Hepatocyte (in vitro differentiated cells): ENCODE results near the gene F7. TPM values are rescaled to one million over a fixed set of nuclear protein-coding genes. Genes with fewer than 3 reads are reported as not detected.

Source experiments
- DNase-seq: peaks from one replicate; pipeline ENCODE4 v3.0.0-alpha.2; 2016; ENCODE audit warnings: low spot score
- H2AFZ ChIP-seq: fragments of 200-600 bp; sonication (generic); 2 replicates; pipeline ENCODE4 v1.6.0; 2016; ENCODE audit warnings: antibody characterized with exemption, mild to moderate bottlenecking
- H3K27ac ChIP-seq: fragments of 200-600 bp; sonication (generic); 2 replicates; pipeline ENCODE4 v1.5.1; 2016; ENCODE audit warnings: mild to moderate bottlenecking
- H3K27me3 ChIP-seq: fragments of 200-600 bp; sonication (generic); 2 replicates; pipeline ENCODE4 v1.6.1; 2016
- H3K36me3 ChIP-seq: fragments of 200-600 bp; sonication (generic); replicated peaks from 2 replicates; pipeline ENCODE4 v1.5.1; 2016; ENCODE audit warnings: low read depth; ENCODE audit not compliant: insufficient read depth
- H3K4me1 ChIP-seq: fragments of 200-600 bp; sonication (generic); 2 replicates; pipeline ENCODE4 v1.5.1; 2016; ENCODE audit warnings: mild to moderate bottlenecking, moderate library complexity; ENCODE audit not compliant: insufficient read depth
- H3K4me2 ChIP-seq: fragments of 200-600 bp; sonication (generic); 2 replicates; pipeline ENCODE4 v1.6.0; 2016
- H3K4me3 ChIP-seq: fragments of 200-600 bp; sonication (generic); 2 replicates; pipeline ENCODE4 v1.5.1; 2016; ENCODE audit warnings: mild to moderate bottlenecking
- H3K79me2 ChIP-seq: fragments of 200-600 bp; sonication (generic); 2 replicates; pipeline ENCODE4 v1.6.0; 2017; ENCODE audit warnings: mild to moderate bottlenecking
- H3K9me2 ChIP-seq: fragments of 200-600 bp; sonication (generic); replicated peaks from 2 replicates; pipeline ENCODE4 v1.6.0; 2017; ENCODE audit warnings: mild to moderate bottlenecking; ENCODE audit not compliant: insufficient read depth
- H3K9me3 ChIP-seq: fragments of 200-600 bp; sonication (generic); 2 replicates; pipeline ENCODE4 v1.5.1; 2016; ENCODE audit warnings: low read depth, mild to moderate bottlenecking
- H4K20me1 ChIP-seq: fragments of 200-600 bp; sonication (generic); 2 replicates; pipeline ENCODE4 v1.6.0; 2016; ENCODE audit warnings: mild to moderate bottlenecking; ENCODE audit not compliant: insufficient read depth, poor library complexity, severe bottlenecking
- EZH2 ChIP-seq: fragments of 200-600 bp; sonication (generic); IDR thresholded peaks from 2 replicates; pipeline ENCODE4 v1.6.1; 2016; ENCODE audit warnings: antibody characterized with exemption, mild to moderate bottlenecking, borderline replicate concordance
- EZH2phosphoT487 ChIP-seq: fragments of 200-600 bp; sonication (generic); IDR thresholded peaks from one replicate; pipeline ENCODE4 v1.6.1; 2018; ENCODE audit warnings: antibody characterized with exemption, mild to moderate bottlenecking, low read depth, moderate library complexity; ENCODE audit not compliant: unreplicated experiment, severe bottlenecking
- WGBS: methylation state at CpG from one replicate; pipeline ENCODE4 v1.1.6; 2016; ENCODE audit warnings: low lambda C conversion rate; ENCODE audit errors: missing lambda C conversion rate; 5-methylcytosine and 5-hydroxymethylcytosine counted together
- polyA plus RNA-seq: library from polyadenylated mRNA; unstranded; fragments of >200 nt; fragmentation: Nextera tagmentation; extraction: Ambion mirVana; gene quantifications from 2 replicates; pipeline ENCODE4 v1.2.1, GENCODE V29; 2016
- total RNA-seq: library from RNA; depleted of rRNA; stranded (reverse); fragments of >200 nt; gene quantifications from 2 replicates; pipeline ENCODE4 v1.2.3, GENCODE V29; 2014
- TF ChIP-seq, protein P1 (sequence below): fragments of 200-600 bp; sonication (generic); IDR thresholded peaks from 2 replicates; pipeline ENCODE4 v1.5.1; 2016; ENCODE audit warnings: antibody characterized with exemption, mild to moderate bottlenecking; ENCODE audit not compliant: poor library complexity

The F7 gene
- total and polyA plus RNA-seq, 2 experiments from 2014 or later, result 12.6 to 24.0 TPM

DNA sequence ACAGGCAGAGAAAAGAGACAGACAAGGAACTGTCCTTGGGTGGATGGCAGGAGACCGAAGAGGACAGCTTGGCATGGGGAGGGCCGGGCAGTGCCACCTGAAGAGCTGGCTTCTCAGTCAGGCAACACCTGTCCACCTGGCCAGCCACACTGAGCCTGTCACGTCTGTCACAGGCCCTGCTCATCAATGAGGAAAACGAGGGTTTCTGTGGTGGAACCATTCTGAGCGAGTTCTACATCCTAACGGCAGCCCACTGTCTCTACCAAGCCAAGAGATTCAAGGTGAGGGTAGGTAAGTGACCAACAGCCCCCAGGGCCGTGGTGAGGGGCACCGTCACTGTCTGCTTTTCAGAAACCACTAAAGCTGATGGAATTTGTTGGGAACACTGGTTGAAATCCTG lies 41.6 kb downstream of the F7 start:
- H3K36me3 ChIP-seq, result no peaks in the 10 kb centered on the region

DNA sequence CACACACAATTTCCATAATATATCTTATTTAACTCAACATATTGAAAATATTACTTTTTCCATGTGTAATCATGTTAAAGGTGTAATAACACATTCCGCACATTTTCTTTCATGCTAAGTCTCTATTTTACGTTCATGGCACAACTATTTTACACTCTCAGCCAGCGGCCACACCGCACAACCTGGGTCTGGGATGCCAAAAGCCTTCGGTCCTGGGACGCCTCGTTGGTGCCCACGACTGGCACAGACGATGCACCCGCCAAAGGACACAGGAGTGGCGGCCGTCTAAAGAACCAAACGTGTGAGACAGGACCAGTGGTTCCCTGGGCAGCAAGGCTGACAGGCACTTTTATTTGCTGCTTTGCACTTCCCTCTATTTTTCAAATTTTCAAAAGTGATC lies 42.8 kb downstream of the F7 start:
- WGBS, result 96% methylated on average over 13 of the region's 13 CpGs

More for the DNA sequence above, 41.6 kb downstream of the F7 start:
- Histone ChIP-seq H4K20me1 (no peaks in the 10 kb centered on the region), H3K4me2 (no peak overlapping the region), H3K27me3 (no peaks in the 10 kb centered on the region), H3K4me3 (no peak overlapping the region), H3K79me2 (no peaks in the 10 kb centered on the region), H3K9me3 (no peaks in the 10 kb centered on the region), H3K9me2 (no peaks in the 10 kb centered on the region), H2AFZ (no peak overlapping the region), H3K27ac (no peak overlapping the region), H3K4me1 (peaks cover 5% of the 10 kb centered on the region)
- 88% methylated on average over 8 of the region's 8 CpGs for WGBS
- DNase-seq, result no peak
- TF ChIP-seq EZH2phosphoT487, result no peak
- TF ChIP-seq, protein P1, sequence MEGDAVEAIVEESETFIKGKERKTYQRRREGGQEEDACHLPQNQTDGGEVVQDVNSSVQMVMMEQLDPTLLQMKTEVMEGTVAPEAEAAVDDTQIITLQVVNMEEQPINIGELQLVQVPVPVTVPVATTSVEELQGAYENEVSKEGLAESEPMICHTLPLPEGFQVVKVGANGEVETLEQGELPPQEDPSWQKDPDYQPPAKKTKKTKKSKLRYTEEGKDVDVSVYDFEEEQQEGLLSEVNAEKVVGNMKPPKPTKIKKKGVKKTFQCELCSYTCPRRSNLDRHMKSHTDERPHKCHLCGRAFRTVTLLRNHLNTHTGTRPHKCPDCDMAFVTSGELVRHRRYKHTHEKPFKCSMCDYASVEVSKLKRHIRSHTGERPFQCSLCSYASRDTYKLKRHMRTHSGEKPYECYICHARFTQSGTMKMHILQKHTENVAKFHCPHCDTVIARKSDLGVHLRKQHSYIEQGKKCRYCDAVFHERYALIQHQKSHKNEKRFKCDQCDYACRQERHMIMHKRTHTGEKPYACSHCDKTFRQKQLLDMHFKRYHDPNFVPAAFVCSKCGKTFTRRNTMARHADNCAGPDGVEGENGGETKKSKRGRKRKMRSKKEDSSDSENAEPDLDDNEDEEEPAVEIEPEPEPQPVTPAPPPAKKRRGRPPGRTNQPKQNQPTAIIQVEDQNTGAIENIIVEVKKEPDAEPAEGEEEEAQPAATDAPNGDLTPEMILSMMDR, result no peak
- no peak for TF ChIP-seq EZH2

DNA sequence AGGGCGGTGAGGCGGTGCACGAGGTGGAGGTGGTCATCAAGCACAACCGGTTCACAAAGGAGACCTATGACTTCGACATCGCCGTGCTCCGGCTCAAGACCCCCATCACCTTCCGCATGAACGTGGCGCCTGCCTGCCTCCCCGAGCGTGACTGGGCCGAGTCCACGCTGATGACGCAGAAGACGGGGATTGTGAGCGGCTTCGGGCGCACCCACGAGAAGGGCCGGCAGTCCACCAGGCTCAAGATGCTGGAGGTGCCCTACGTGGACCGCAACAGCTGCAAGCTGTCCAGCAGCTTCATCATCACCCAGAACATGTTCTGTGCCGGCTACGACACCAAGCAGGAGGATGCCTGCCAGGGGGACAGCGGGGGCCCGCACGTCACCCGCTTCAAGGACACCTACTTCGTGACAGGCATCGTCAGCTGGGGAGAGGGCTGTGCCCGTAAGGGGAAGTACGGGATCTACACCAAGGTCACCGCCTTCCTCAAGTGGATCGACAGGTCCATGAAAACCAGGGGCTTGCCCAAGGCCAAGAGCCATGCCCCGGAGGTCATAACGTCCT lies 43.4 kb downstream of the F7 start:
- Histone ChIP-seq H4K20me1 (no peaks in the 10 kb centered on the region), H3K79me2 (no peaks in the 10 kb centered on the region), H3K9me3 (no peaks in the 10 kb centered on the region), H3K36me3 (no peaks in the 10 kb centered on the region), H3K4me3 (no peak overlapping the region), H3K4me2 (no peak overlapping the region), H3K27me3 (no peaks in the 10 kb centered on the region), H2AFZ (no peak overlapping the region), H3K9me2 (no peaks in the 10 kb centered on the region), H3K4me1 (peaks cover 13% of the 10 kb centered on the region), H3K27ac (no peak overlapping the region)
- no peak for DNase-seq
- TF ChIP-seq EZH2 (no peak), EZH2phosphoT487 (no peak)
- TF ChIP-seq, protein P1, result no peak
- WGBS, result 97% methylated on average over 22 of the region's 38 CpGs

More for the DNA sequence above, 42.8 kb downstream of the F7 start:
- no peak for DNase-seq
- Histone ChIP-seq H3K79me2 (no peaks in the 10 kb centered on the region), H3K36me3 (no peaks in the 10 kb centered on the region), H2AFZ (no peak overlapping the region), H3K27ac (no peak overlapping the region), H3K9me3 (no peaks in the 10 kb centered on the region), H3K4me2 (no peak overlapping the region), H3K27me3 (no peaks in the 10 kb centered on the region), H3K4me1 (peaks cover 10% of the 10 kb centered on the region), H3K4me3 (no peak overlapping the region), H3K9me2 (no peaks in the 10 kb centered on the region), H4K20me1 (no peaks in the 10 kb centered on the region)
- TF ChIP-seq, protein P1, result no peak
- TF ChIP-seq EZH2, result no peak
- no peak for TF ChIP-seq EZH2phosphoT487
